Measurements from ENCODE around the gene MELTF. TPM values are rescaled to one million over a fixed set of nuclear protein-coding genes. Genes with fewer than 3 reads are reported as not detected.

MELTF gene
- total RNA-seq, 2 experiments from 2014 or later = 7.6 to 8.2 TPM

GRCh38 chr3:196954832-196955231 lies 74.8 kb downstream of the MELTF start:
- Mint-ChIP-seq H3K27ac (no peak overlapping the region), H3K4me1 (ENCODE audit: low read depth) (no peaks in the 10 kb centered on the region), H3K9me3 (ENCODE audit: insufficient read depth) (no peaks in the 10 kb centered on the region), H3K27me3 (ENCODE audit: low read depth) (peaks cover 18% of the 10 kb centered on the region), H3K4me3 (no peak overlapping the region), H3K36me3 (ENCODE audit: low read depth) (no peaks in the 10 kb centered on the region)
- ATAC-seq = no peak
- CTCF ChIA-PET = no interaction called here
- POLR2A ChIA-PET = interaction anchor here (0.6 to 1.7 kb wide), 2 partner anchors 13 to 249 kb away, joined by 3 to 5 read pairs; partner anchors contain the start of gene NCBP2
- no peak for DNase-seq

Other genes with a start within 250 kb of the MELTF start
- 10 to 100 TPM; 32.2 to 37.0 TPM for gene SENP5, start 161.9 kb downstream of the MELTF start, total RNA-seq
- gene NCBP2, start 87.3 kb downstream of the MELTF start, total RNA-seq = 10 to 100 TPM; 49.1 to 52.4 TPM
- gene PIGZ, start 61.0 kb downstream of the MELTF start, total RNA-seq = 1 to 10 TPM in 1 of 2 experiments, under 1 TPM in 1; 0.81 to 1.9 TPM

All from activated CD8-positive, alpha-beta T cell treated with anti-CD3 and anti-CD28 coated beads, Interleukin-2, amount 10 ng/mL, durations not matched to agents 7 days and 5 days (primary cell).